ENCODE data around the gene ANKRD18B.
"Not testable (repeated sequence)": the region's sequence is repeated elsewhere in the genome, so short reads cannot be mapped to it uniquely, and the experiment has no call there.

ANKRD18B gene

DNA sequence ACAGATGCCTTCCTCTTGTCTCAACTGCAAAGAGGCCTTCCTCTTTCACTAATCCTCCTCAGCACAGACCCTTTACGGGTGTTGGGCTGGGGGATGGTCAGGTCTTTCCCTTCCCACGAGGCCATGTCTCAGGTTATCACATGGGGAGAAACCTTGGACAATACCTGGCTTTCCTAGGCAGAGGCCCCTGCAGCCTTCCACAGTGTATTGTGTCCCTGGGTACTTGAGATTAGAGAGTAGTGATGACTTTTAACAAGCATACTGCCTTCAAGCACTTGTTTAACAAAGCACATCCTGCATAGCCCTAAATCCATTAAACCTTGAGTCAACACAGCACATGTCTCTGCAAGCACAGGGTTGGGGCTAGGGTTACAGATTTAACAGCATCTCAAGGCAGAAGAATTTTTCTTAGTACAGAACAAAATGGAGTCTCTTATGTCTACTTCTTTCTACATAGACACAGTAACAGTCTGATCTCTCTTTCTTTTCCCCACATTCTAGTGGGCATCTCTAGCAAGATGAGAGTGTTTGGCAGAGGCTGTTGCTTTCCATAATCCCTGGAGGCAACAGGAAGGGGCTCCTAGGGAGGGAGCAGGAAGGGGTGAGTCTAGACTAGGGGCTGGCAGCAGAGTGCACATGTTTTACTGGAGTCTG is 8.6 kb upstream of the ANKRD18B start:
- H3K9me3 ChIP-seq (ENCODE audit: low read length); H3K4me3 ChIP-seq (ENCODE audit: low read depth, low read length, poor library complexity, severe bottlenecking); H3K27ac ChIP-seq (ENCODE audit: low read depth, low read length, poor library complexity, severe bottlenecking); H3K9me2 ChIP-seq (ENCODE audit: low read depth, low read length); H3K79me2 ChIP-seq (ENCODE audit: insufficient read depth, low read length); H3K4me2 ChIP-seq (ENCODE audit: low read length); H3K4me1 ChIP-seq (ENCODE audit: insufficient read depth, low read length, severe bottlenecking); H3K27me3 ChIP-seq (ENCODE audit: insufficient read depth, low read length); H2AFZ ChIP-seq (ENCODE audit: low read length); H4K20me1 ChIP-seq (ENCODE audit: insufficient read depth, low read length); H3K36me3 ChIP-seq (ENCODE audit: insufficient read depth, low read length); H3K9ac ChIP-seq (ENCODE audit: low read length); H3F3A ChIP-seq (ENCODE audit: insufficient read depth, low read length): not testable (repeated sequence)

GRCh38 chr9:33516397-33516796 is 7.7 kb upstream of the ANKRD18B start:
- not testable (repeated sequence) for H3K9ac ChIP-seq (ENCODE audit: low read length); H3K27ac ChIP-seq (ENCODE audit: low read depth, low read length, poor library complexity, severe bottlenecking); H2AFZ ChIP-seq (ENCODE audit: low read length)

GRCh38 chr9:33517373-33517772 is 6.7 kb upstream of the ANKRD18B start:
- Histone ChIP-seq H3K9me3 (ENCODE audit: low read length) (no peaks in the 10 kb centered on the region), H3K36me3 (ENCODE audit: insufficient read depth, low read length) (no peaks in the 10 kb centered on the region), H2AFZ (ENCODE audit: low read length) (no peak overlapping the region), H3K4me1 (ENCODE audit: insufficient read depth, low read length, severe bottlenecking) (no peaks in the 10 kb centered on the region), H3K9ac (ENCODE audit: low read length) (no peak overlapping the region), H3K27me3 (ENCODE audit: insufficient read depth, low read length) (no peaks in the 10 kb centered on the region), H3K27ac (ENCODE audit: low read depth, low read length, poor library complexity, severe bottlenecking) (no peak overlapping the region), H3K4me2 (ENCODE audit: low read length) (no peak overlapping the region), H3K4me3 (ENCODE audit: low read depth, low read length, poor library complexity, severe bottlenecking) (no peak overlapping the region), H3K79me2 (ENCODE audit: insufficient read depth, low read length) (no peaks in the 10 kb centered on the region), H4K20me1 (ENCODE audit: insufficient read depth, low read length) (no peaks in the 10 kb centered on the region), H3F3A (ENCODE audit: insufficient read depth, low read length) (no peaks in the 10 kb centered on the region), H3K9me2 (ENCODE audit: low read depth, low read length) (no peaks in the 10 kb centered on the region)
- TF ChIP-seq CTCF (IDR thresholded peaks at IDR 0.05; ENCODE audit: low read length) (peak; percentile 60), EZH2 (IDR thresholded peaks at IDR 0.05; ENCODE audit: borderline replicate concordance, low read length) (no peak)

More at GRCh38 chr9:33516397-33516796, 7.7 kb upstream of the ANKRD18B start:
- not testable (repeated sequence) for H3K27me3 ChIP-seq (ENCODE audit: insufficient read depth, low read length); H3K79me2 ChIP-seq (ENCODE audit: insufficient read depth, low read length); H3K9me3 ChIP-seq (ENCODE audit: low read length); H3F3A ChIP-seq (ENCODE audit: insufficient read depth, low read length); H3K4me1 ChIP-seq (ENCODE audit: insufficient read depth, low read length, severe bottlenecking); H3K4me3 ChIP-seq (ENCODE audit: low read depth, low read length, poor library complexity, severe bottlenecking); H3K9me2 ChIP-seq (ENCODE audit: low read depth, low read length); H3K4me2 ChIP-seq (ENCODE audit: low read length); H4K20me1 ChIP-seq (ENCODE audit: insufficient read depth, low read length); H3K36me3 ChIP-seq (ENCODE audit: insufficient read depth, low read length)

DNA sequence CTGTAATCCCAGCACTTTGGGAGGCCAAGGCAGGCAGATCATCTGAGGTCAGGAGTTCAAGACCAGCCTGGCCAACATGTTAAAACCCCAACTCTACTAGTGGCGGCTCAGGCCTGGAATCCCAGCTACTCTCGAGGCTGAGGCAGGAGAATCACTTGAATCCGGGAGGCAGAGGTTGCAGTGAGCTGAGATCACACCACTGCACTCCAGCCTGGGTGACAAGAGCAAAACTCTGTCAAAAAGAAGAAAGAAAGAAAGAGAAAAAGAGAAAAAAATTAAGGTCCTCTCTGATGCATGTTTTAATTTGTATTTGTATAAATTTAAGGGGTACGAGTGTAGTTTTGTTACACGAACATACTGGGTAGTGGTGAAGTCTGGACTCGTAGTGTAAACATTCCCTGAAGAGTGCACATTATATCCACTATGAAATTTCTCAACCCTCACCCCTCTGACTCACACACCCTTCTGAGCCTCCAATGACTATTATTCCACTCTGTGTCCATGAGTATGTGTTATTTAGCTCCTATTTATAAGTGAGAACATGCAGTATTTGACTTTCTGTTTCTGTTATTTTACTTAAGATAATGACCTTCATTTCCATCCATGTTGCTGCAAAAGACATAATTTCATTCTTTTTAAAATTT is 6.0 kb upstream of the ANKRD18B start:
- not testable (repeated sequence) for H3K4me2 ChIP-seq (ENCODE audit: low read length); H3K4me1 ChIP-seq (ENCODE audit: insufficient read depth, low read length, severe bottlenecking); H3K9ac ChIP-seq (ENCODE audit: low read length); H3K4me3 ChIP-seq (ENCODE audit: low read depth, low read length, poor library complexity, severe bottlenecking); H3K79me2 ChIP-seq (ENCODE audit: insufficient read depth, low read length); H3K9me3 ChIP-seq (ENCODE audit: low read length); H2AFZ ChIP-seq (ENCODE audit: low read length); H3K9me2 ChIP-seq (ENCODE audit: low read depth, low read length); H3K27me3 ChIP-seq (ENCODE audit: insufficient read depth, low read length); H3K27ac ChIP-seq (ENCODE audit: low read depth, low read length, poor library complexity, severe bottlenecking); H4K20me1 ChIP-seq (ENCODE audit: insufficient read depth, low read length); H3K36me3 ChIP-seq (ENCODE audit: insufficient read depth, low read length); H3F3A ChIP-seq (ENCODE audit: insufficient read depth, low read length)

DNA sequence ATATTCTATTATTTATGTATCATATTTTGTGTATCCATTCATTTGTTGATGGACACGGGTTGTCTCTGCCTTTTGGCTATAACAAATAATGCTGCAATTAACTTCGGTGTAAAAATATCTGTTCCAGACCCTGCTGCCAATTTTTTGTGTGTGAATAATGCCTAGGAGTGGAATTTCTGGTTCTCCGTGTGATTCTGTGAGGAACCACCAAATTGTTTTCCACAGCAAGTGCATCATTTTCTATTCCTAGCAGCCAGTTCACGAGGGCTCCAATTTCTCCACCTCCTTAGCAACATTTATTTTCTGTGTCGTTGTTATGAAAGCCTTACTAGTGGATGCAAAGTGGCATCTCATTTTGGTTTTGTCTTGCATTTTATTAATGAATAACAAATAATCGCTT is 2.2 kb upstream of the ANKRD18B start:
- H3K9me2 ChIP-seq (ENCODE audit: low read depth, low read length); H3K9ac ChIP-seq (ENCODE audit: low read length); H4K20me1 ChIP-seq (ENCODE audit: insufficient read depth, low read length); H3K36me3 ChIP-seq (ENCODE audit: insufficient read depth, low read length); H3K9me3 ChIP-seq (ENCODE audit: low read length); H3K27me3 ChIP-seq (ENCODE audit: insufficient read depth, low read length); H3K4me2 ChIP-seq (ENCODE audit: low read length); H3K4me3 ChIP-seq (ENCODE audit: low read depth, low read length, poor library complexity, severe bottlenecking); H3F3A ChIP-seq (ENCODE audit: insufficient read depth, low read length); H3K79me2 ChIP-seq (ENCODE audit: insufficient read depth, low read length); H2AFZ ChIP-seq (ENCODE audit: low read length); H3K4me1 ChIP-seq (ENCODE audit: insufficient read depth, low read length, severe bottlenecking); H3K27ac ChIP-seq (ENCODE audit: low read depth, low read length, poor library complexity, severe bottlenecking): not testable (repeated sequence)
